Measurements from ENCODE around the gene MAP6.
"Not testable (repeated sequence)": the region's sequence is repeated elsewhere in the genome, so short reads cannot be mapped to it uniquely, and the experiment has no call there.

Gene MAP6
- 0.24 to 0.28 reads per million in 2 donors for total RNA-seq

- no peak for DNase-seq
Measured at GRCh38 chr11:75668451-75669297, at the start of gene MAP6. Gene MAP6 (minus strand): TSS chr11:75669038. CDS start chr11:75668369, 669 bp downstream.

- DNase-seq, result no peak
Measured at GRCh38 chr11:75717608-75718418, 49.0 kb upstream of the MAP6 start, which contains the start of gene MOGAT2. Gene MOGAT2 (plus strand): TSS chr11:75717838. CDS start chr11:75717889, 51 bp downstream.

DNA sequence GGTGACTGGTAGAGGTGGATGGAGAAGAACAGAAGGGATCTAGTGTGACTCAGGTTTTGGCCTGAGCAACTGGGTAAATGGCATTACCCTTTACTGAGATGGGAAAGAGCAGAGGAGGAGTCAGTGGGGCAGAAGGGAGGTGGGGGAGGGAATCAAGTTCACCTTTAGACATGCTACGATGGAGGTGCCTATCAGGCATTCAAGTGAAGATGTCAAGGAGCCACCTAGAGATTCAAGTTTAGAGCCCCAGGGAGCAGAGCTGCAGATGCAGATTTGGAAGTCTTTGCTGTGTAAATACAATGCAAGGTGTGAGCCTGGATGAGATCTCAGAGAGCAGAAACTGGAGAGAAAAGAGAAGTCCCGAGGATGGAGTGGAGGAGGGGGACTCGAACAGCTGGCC lies 47.8 kb upstream of the MAP6 start:
- DNase-seq, result no peak

- DNase-seq, result no peak
Measured at GRCh38 chr11:75715688-75716087, 46.9 kb upstream of the MAP6 start.

DNA sequence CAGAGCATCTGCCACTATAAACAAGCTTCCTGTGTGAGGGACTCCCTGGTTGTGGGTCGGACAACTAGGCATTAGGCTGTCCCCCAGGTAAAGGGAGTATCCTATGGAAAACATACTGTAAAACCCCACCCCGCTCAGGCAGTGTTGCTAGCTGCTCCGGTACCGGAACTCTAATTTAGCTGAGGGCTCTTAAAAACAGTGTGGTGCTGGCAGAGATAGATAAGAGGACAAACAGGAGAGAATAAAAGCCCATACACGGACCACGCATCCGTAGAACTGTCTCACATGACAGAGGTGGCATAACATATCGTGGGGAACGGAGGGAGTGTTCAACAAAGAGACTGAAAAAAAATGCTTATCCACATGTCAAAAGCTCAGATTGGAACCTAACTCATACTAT lies 45.4 kb upstream of the MAP6 start:
- no peak for DNase-seq

DNA sequence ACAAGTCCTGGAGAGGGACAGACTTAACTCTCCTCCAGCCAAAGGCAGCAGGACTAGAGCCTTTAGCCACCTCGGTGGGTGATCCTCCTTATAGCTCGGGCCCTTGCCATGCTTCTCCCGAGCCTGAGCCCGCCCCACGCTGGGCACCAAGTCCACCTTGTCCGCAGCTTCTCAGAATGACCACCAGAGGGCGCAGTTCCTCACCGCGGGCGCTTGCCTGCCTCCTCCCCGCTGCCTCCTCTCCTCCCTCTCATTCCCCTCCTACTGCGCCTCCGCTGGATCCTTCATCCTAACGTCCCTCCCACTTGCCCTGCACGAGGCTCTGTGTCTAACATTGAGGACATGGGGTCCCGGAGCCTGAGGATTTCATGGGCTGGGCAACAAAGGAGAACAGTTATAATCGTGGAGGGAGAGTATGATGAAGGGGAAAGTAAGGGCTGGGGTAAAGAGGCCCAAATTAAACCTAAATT lies 37.5 kb upstream of the MAP6 start:
- peak; percentile 48 for DNase-seq

GRCh38 chr11:75705541-75705940 lies 36.7 kb upstream of the MAP6 start:
- DNase-seq, result no peak

DNA sequence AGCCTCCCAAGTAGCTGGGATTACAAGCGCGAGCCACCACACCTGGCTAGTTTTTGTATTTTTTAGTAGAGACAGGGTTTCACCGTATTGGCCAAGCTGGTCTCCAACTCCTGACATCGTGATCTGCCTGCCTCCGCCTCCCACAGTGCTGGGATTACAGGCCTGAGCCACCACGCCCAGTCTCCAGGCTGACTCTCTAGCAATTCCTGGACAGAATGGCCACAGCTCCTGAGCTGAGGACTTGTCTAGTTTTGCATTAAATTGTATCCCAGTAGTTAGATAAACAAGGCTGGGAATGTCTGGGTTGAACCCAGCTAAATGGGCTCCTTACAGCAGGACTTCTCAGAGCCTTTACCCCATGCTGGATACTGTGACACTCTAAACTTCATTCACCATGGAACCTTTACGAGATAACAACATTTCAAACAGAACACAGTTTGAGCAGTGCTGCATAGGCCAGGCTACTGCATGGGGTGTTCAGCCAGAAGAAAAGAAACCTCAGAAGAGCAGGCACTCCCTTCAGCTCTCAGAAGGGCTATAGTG lies 34.9 kb upstream of the MAP6 start:
- DNase-seq, result no peak

DNA sequence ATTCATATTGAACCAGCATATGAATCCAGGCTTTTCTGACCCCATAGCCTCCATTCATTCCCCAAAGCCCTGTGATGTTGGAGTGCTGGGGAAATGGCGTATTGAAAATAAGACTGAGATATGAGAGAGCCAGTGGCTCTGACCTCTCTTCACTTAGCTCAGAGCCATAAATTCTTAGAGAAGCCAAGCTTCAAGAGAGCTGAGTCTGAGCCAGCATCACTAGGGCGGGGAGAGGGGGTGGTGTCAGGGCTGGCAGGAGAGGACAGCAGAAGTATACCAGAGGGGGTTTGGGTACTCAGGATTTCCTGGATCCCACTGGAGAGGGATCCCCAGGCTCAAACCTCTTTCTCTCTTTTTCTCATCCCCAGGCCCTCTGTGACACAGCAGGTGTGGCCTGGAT lies 32.1 kb upstream of the MAP6 start:
- no peak for DNase-seq

GRCh38 chr11:75697906-75698581 lies 29.2 kb upstream of the MAP6 start:
- DNase-seq, result no peak

DNA sequence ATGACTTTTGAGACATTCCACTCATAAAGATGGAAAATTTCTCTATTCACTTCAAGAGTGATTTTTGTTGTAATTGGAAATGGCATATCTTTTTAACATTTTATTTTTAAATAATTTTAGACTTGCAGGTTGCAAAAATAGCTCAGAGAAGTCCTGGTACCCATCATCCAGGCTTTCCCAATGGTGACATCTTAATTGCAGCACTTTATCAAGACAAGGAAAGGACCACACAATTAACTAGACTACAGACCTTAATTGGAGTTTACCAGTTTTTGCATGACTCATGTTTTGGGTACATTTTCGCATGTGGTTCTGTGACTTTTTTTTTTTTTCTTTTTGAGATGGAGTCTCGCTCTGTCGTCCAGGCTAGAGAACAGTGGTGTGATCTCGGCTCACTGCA lies 23.0 kb upstream of the MAP6 start:
- no peak for DNase-seq

DNA sequence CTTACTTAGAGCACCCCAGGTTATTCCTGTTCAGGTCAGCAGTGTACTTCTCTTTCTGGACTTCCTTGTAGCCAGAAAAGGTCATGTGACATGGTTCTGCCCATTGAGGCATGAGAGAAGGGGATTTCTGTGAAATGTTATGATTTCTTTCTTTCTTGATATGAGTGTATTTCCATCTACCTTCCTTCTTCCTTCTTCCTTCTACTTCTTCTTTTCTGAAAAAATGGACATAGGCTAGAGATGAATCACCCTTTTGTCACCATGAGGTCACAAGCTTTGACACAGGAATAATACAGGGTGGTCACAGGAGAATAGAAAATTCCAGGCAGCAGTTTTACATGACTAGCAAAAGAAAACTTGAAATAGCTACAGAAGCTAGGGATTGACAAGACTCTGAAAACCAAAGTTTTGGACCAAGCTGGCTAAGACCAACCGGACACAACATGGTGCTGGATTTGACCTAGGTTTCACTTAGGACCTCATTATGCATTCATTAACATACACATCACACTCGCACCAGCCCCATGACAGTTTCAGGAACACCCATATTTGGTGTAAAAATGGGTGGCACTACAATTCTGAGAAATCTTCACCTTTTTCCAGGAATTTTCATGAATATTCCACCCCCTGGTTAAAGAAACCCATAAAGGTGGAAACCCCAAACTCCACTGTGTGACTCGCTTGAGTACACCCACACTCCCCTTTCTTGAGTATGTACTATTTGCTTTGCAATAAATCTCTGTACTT lies 21.2 kb upstream of the MAP6 start:
- no peak for DNase-seq

GRCh38 chr11:75683856-75684255 lies 15.0 kb upstream of the MAP6 start:
- DNase-seq, result not testable (repeated sequence)

DNA sequence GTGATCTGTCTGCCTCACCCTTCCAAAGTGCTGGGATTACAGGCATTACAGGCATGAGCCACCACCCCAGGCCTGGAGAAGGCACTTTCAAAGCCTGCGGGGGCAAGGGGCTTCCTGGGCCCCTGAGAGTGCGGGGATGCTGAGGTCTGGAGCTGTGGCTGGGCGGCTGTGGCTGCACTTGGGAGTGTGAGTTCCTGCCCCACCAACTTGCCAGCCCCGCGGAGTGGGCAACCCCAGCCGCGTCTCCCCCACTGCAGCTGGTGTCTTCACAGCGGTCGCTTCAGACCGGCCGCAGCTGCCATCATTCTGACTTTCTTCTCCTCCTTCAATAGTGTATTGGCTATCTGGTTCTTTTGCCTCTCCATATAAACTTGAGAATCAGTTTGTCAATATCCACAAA lies 10.7 kb upstream of the MAP6 start:
- no peak for DNase-seq

GRCh38 chr11:75678620-75679259 lies 9.9 kb upstream of the MAP6 start:
- no peak for DNase-seq

- DNase-seq, result no peak
Measured at GRCh38 chr11:75677909-75678308, 9.1 kb upstream of the MAP6 start.

- no peak for DNase-seq
Measured at GRCh38 chr11:75677275-75677674, 8.4 kb upstream of the MAP6 start.

DNA sequence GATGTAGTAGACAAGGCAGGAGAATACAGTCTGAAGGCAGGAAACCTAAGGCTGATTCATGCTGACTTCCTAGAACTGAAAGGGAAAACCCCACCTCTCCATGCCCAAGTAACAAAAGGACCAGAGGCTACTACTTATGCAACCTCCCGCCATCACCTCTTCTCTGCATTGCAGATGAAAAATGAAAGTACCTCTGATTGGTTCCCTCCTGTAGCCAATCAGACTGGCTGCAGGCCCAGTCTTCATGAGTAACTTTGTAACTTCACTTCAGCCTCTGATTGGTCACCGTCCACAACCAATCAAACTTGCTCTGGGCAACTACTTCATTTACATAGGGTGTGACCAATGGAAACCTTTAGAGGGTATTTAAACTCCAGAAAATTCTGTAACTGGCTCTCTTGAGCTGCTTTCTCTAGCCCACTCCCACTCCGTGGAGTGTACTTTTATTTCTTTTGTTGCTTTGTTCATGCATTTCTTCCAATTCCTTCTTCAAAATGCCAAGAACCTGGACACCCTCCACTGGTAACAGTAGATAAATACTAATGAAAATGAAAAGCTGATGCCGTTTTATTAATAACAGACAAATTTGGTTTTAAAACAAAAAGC lies 5.2 kb upstream of the MAP6 start:
- DNase-seq, result no peak

- DNase-seq, result no peak
Measured at GRCh38 chr11:75667831-75668450, 897 bp downstream of the MAP6 start.

GRCh38 chr11:75667255-75667830 lies 1.5 kb downstream of the MAP6 start:
- no peak for DNase-seq

Measured in T-helper 9 cell (primary cell).